ENCODE results near the gene ENDOD1. TPM values are rescaled to one million over a fixed set of nuclear protein-coding genes. Genes with fewer than 3 reads are reported as not detected.

ENDOD1 gene
- polyA plus RNA-seq, 1 experiment = 11.0 TPM

DNA sequence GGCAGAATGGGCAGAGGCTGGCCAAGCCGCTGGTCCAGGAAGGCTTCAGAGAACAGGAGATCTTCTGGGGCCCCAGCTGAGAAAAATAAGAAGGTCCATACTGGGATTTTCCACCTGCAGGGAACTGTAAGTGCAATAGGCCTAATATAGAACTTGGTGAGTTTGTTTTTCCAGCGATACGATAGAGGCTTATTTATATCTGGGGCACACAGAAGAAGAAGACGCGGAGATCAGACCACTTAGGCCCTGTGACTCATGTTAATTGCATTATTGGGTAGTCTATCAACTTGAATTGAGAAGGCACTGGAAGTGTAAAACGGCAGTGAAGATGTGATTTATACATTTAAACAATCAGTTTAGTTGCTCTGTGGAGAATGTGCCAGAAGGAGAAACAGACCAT, 30.6 kb upstream of the ENDOD1 start:
- no peak for DNase-seq (ENCODE audit: low read depth)
- no peak overlapping the region for H3K4me3 ChIP-seq (ENCODE audit: low read depth, low read length)
- ChIA-PET POLR2A (no interaction called here), CTCF (interaction anchor here (1.1 to 1.4 kb wide), 3 partner anchors 8 to 23 kb away, joined by 3 to 4 read pairs (median 3); partner anchors contain the start of gene SRSF8)
- H3K36me3 ChIP-seq (ENCODE audit: control insufficient read depth, insufficient read depth, low read length) = no peaks in the 10 kb centered on the region
- TF ChIP-seq, protein P1, sequence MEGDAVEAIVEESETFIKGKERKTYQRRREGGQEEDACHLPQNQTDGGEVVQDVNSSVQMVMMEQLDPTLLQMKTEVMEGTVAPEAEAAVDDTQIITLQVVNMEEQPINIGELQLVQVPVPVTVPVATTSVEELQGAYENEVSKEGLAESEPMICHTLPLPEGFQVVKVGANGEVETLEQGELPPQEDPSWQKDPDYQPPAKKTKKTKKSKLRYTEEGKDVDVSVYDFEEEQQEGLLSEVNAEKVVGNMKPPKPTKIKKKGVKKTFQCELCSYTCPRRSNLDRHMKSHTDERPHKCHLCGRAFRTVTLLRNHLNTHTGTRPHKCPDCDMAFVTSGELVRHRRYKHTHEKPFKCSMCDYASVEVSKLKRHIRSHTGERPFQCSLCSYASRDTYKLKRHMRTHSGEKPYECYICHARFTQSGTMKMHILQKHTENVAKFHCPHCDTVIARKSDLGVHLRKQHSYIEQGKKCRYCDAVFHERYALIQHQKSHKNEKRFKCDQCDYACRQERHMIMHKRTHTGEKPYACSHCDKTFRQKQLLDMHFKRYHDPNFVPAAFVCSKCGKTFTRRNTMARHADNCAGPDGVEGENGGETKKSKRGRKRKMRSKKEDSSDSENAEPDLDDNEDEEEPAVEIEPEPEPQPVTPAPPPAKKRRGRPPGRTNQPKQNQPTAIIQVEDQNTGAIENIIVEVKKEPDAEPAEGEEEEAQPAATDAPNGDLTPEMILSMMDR (IDR thresholded peaks at IDR 0.05; ENCODE audit: insufficient read depth, low read depth, low read length) = no peak
- H3K27me3 ChIP-seq (ENCODE audit: control insufficient read depth, insufficient read depth, low read length) = peaks cover 4% of the 10 kb centered on the region; the same call in 1 of the 2 replicates

DNA sequence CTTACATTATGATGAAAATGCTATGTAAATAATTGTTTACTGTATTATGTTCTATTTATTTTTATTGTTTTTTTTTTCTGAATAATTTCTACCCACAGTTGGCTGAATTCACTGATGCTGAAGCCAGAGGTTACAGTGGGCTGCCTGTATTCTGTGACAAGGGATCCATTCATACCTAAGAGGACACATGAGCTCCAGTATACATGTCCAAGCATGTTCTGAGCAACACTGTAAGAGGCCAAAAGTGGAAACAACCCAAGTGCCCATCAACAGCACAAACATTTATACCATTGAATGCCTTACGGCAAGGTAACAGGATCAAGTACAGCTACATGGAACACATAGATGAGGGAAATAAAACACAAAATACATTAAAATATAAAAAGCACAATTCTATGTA, 24.3 kb upstream of the ENDOD1 start:
- DNase-seq (ENCODE audit: low read depth) = no peak
- H3K4me3 ChIP-seq (ENCODE audit: low read depth, low read length) = no peak overlapping the region
- H3K27me3 ChIP-seq (ENCODE audit: control insufficient read depth, insufficient read depth, low read length) = no peaks in the 10 kb centered on the region
- no peaks in the 10 kb centered on the region for H3K36me3 ChIP-seq (ENCODE audit: control insufficient read depth, insufficient read depth, low read length)
- ChIA-PET POLR2A (no interaction called here), CTCF (interaction anchor here (11.1 kb wide), 1 partner anchor 84 kb away, joined by 128 read pairs; no protein-coding TSS in a partner anchor)
- TF ChIP-seq, protein P1 (IDR thresholded peaks at IDR 0.05; ENCODE audit: insufficient read depth, low read depth, low read length) = no peak

DNA sequence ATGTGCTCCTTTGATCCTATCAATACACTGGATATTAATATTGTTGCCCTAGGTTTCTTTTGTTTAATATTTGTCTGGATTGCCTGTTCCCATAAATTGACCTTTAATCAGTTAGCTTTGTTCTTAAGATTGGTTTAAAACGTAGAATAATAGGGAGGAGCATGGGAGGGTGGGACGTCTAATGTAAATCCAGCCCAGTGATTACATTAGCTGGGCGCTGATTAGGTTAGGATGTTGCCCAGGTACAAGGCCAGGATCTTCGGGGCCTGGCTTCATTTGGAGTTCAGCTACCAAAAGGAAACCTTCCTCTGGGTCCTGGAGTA, 23.0 kb upstream of the ENDOD1 start, which contains the start of gene SRSF8:
SRSF8 (plus strand) TSS at position 204 of the 323 bp plus-strand sequence. CDS start 308 bp downstream, outside the sequence.
- Histone ChIP-seq H3K4me3 (ENCODE audit: low read depth, low read length) (peak within 1 kb of the TSS; percentile 62), H3K36me3 (ENCODE audit: control insufficient read depth, insufficient read depth, low read length) (no peaks in the 10 kb centered on the region), H3K27me3 (ENCODE audit: control insufficient read depth, insufficient read depth, low read length) (no peaks in the 10 kb centered on the region)
- TF ChIP-seq, protein P1 (IDR thresholded peaks at IDR 0.05; ENCODE audit: insufficient read depth, low read depth, low read length) = no peak
- CTCF ChIA-PET = interaction anchor here (0.7 to 11.1 kb wide), 14 partner anchors 8 to 1361 kb away, joined by 3 to 128 read pairs (median 4); partner anchors contain the start of gene ENDOD1
- POLR2A ChIA-PET = interaction anchor here (0.6 kb wide), 1 partner anchor 178 kb away, joined by 6 read pairs; no protein-coding TSS in a partner anchor
- DNase-seq (ENCODE audit: low read depth) = no peak

DNA sequence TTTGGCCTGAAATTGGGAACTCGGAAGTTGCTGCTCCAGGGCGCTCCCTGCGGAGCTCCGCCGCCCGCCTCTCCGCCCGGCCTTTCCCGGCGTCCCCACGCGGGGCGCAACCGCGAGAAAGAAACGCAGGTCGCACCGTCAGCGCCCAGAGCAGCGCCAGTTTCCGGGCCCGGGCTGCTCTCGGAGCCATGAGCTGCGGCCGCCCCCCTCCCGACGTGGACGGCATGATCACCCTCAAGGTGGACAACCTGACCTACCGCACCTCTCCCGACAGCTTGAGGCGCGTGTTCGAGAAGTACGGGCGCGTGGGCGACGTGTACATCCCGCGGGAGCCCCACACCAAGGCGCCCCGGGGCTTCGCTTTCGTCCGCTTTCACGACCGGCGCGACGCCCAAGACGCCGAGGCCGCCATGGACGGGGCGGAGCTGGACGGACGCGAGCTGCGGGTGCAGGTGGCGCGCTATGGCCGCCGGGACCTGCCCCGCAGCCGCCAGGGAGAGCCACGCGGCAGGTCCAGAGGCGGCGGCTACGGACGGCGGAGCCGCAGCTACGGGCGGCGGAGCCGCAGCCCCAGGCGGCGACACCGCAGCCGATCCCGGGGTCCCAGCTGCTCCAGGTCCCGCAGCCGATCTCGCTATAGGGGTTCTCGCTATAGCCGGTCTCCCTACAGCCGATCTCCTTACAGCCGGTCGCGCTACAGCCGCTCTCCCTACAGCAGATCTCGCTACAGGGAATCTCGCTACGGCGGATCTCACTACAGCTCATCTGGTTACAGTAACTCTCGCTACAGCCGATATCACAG, 22.4 kb upstream of the ENDOD1 start:
- POLR2A ChIA-PET = interaction anchor here (0.6 kb wide), 1 partner anchor 179 kb away, joined by 6 read pairs; no protein-coding TSS in a partner anchor

DNA sequence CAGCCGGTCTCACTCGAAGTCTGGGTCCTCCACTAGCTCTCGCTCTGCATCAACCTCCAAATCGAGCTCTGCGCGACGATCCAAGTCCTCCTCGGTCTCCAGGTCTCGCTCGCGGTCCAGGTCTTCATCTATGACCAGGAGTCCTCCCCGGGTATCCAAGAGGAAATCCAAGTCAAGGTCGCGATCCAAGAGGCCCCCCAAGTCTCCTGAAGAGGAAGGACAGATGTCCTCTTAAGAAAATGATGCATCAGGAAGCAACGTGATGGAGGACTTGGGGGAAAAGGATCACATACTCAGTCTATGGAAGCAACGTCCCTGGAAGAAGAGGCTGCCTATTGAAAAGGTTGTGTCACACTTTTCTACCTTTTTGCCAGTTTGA, 21.8 kb upstream of the ENDOD1 start:
- Histone ChIP-seq H3K27me3 (ENCODE audit: control insufficient read depth, insufficient read depth, low read length) (no peaks in the 10 kb centered on the region), H3K4me3 (ENCODE audit: low read depth, low read length) (peak overlapping the region; percentile 62), H3K36me3 (ENCODE audit: control insufficient read depth, insufficient read depth, low read length) (no peaks in the 10 kb centered on the region)
- TF ChIP-seq, protein P1 (IDR thresholded peaks at IDR 0.05; ENCODE audit: insufficient read depth, low read depth, low read length) = no peak
- POLR2A ChIA-PET = no interaction called here
- CTCF ChIA-PET = interaction anchor here (0.6 to 11.1 kb wide), 14 partner anchors 9 to 698 kb away, joined by 3 to 128 read pairs (median 4); partner anchors contain the start of gene ENDOD1
- no peak for DNase-seq (ENCODE audit: low read depth)

More for the DNA sequence above, 22.4 kb upstream of the ENDOD1 start:
- no peaks in the 10 kb centered on the region for H3K36me3 ChIP-seq (ENCODE audit: control insufficient read depth, insufficient read depth, low read length)
- CTCF ChIA-PET = interaction anchor here (0.6 to 11.1 kb wide), 18 partner anchors 9 to 1360 kb away, joined by 3 to 128 read pairs (median 4); partner anchors contain the start of gene ENDOD1
- peak overlapping the region; percentile 62 for H3K4me3 ChIP-seq (ENCODE audit: low read depth, low read length)
- H3K27me3 ChIP-seq (ENCODE audit: control insufficient read depth, insufficient read depth, low read length) = no peaks in the 10 kb centered on the region
- TF ChIP-seq, protein P1 (IDR thresholded peaks at IDR 0.05; ENCODE audit: insufficient read depth, low read depth, low read length) = peak; percentile 74
- DNase-seq (ENCODE audit: low read depth) = no peak
